ENCODE measurements around the gene KCNH2.

KCNH2 gene

GRCh38 chr7:150993511-150993910 lies 15.4 kb upstream of the KCNH2 start:
- DNase-seq, result no peak

GRCh38 chr7:150992833-150993302 lies 14.7 kb upstream of the KCNH2 start:
- DNase-seq, result no peak

GRCh38 chr7:150992051-150992640 lies 14.0 kb upstream of the KCNH2 start:
- no peak for DNase-seq

GRCh38 chr7:150990416-150991186 lies 12.5 kb upstream of the KCNH2 start, which contains the start of gene NOS3:
NOS3 (plus strand) TSS chr7:150991017; CDS start chr7:150993804, 2,787 bp downstream.
- no peak for DNase-seq

- DNase-seq, result no peak
These were observed 11.3 kb upstream of the KCNH2 start for GRCh38 chr7:150989456-150989855.

- DNase-seq, result peak; percentile 28
These were observed 10.4 kb upstream of the KCNH2 start for GRCh38 chr7:150988230-150989226.

- no peak for DNase-seq
These were observed 8.4 kb upstream of the KCNH2 start for GRCh38 chr7:150986556-150986955.

- peak; percentile 45 for DNase-seq
These were observed 8.0 kb upstream of the KCNH2 start for GRCh38 chr7:150986099-150986512.

GRCh38 chr7:150983893-150984368 lies 5.8 kb upstream of the KCNH2 start:
- DNase-seq, result peak; percentile 29

GRCh38 chr7:150982351-150982750 lies 4.2 kb upstream of the KCNH2 start:
- no peak for DNase-seq

GRCh38 chr7:150981644-150982043 lies 3.5 kb upstream of the KCNH2 start:
- DNase-seq, result no peak

GRCh38 chr7:150980663-150981062 lies 2.5 kb upstream of the KCNH2 start:
- no peak for DNase-seq

- DNase-seq, result no peak
These were observed 1.7 kb upstream of the KCNH2 start for GRCh38 chr7:150979713-150980390.

- no peak for DNase-seq
These were observed 567 bp downstream of the KCNH2 start for GRCh38 chr7:150977382-150978125.

GRCh38 chr7:150976529-150977381 lies 1.4 kb downstream of the KCNH2 start:
- no peak for DNase-seq

GRCh38 chr7:150975536-150976319 lies 2.4 kb downstream of the KCNH2 start:
- DNase-seq, result no peak

GRCh38 chr7:150974468-150975391 lies 3.4 kb downstream of the KCNH2 start:
- DNase-seq, result no peak

All from fibroblast of upper back skin (primary cell).